Measurements from ENCODE around the gene PLAGL1.
"Not testable (repeated sequence)": the region's sequence is repeated elsewhere in the genome, so short reads cannot be mapped to it uniquely, and the experiment has no call there.

The PLAGL1 gene, protein sequence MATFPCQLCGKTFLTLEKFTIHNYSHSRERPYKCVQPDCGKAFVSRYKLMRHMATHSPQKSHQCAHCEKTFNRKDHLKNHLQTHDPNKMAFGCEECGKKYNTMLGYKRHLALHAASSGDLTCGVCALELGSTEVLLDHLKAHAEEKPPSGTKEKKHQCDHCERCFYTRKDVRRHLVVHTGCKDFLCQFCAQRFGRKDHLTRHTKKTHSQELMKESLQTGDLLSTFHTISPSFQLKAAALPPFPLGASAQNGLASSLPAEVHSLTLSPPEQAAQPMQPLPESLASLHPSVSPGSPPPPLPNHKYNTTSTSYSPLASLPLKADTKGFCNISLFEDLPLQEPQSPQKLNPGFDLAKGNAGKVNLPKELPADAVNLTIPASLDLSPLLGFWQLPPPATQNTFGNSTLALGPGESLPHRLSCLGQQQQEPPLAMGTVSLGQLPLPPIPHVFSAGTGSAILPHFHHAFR

DNA sequence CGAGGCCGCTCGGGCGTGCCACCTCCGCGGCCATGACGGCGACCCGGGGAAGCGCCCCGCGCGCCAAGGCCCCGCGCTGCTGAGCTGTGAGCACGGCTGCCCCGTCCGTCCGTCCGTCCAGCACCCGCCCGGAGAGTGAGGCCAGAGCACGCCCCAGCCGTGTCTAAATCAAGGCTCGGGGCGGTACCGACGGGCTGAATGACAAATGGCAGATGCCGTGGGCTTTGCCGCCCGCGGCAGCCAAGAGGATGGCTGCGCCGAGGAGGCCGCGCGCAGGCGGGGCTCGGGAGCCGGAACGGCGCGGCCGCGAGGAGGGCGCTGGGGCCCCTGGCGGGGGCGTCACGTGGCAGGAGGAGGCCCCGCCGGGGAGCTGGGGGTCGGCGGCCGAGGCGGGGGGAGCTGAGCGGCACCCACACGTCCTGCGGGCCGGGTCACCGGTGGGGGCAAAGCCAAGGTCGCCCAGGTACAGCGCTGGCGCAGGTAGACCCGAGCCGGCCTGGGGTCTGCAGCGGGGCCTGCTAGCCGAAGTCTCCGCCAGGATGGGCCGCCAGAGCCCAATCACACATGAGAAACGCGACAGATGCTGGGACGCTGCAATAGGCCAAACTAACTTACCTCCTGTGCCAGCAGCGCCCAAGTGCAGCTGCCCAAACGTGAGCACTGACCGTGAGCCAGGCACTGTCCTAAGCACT lies at the start of gene PLAGL1:
Gene PLAGL1, minus strand, starts transcription at position 140 of the 692 bp plus-strand sequence. CDS start 60,123 bp downstream, outside the sequence.
- in situ Hi-C loops (cut with HindIII; ENCODE audit: low sequenced_read_pairs) = no loop called here
- TF ChIP-seq, protein P1, sequence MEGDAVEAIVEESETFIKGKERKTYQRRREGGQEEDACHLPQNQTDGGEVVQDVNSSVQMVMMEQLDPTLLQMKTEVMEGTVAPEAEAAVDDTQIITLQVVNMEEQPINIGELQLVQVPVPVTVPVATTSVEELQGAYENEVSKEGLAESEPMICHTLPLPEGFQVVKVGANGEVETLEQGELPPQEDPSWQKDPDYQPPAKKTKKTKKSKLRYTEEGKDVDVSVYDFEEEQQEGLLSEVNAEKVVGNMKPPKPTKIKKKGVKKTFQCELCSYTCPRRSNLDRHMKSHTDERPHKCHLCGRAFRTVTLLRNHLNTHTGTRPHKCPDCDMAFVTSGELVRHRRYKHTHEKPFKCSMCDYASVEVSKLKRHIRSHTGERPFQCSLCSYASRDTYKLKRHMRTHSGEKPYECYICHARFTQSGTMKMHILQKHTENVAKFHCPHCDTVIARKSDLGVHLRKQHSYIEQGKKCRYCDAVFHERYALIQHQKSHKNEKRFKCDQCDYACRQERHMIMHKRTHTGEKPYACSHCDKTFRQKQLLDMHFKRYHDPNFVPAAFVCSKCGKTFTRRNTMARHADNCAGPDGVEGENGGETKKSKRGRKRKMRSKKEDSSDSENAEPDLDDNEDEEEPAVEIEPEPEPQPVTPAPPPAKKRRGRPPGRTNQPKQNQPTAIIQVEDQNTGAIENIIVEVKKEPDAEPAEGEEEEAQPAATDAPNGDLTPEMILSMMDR (IDR thresholded peaks at IDR 0.05; ENCODE audit: low read depth, low read length) = no peak
- peak within 1 kb of the TSS; percentile 52 for H3K4me3 ChIP-seq (ENCODE audit: low read depth, low read length)
- DNase-seq (ENCODE audit: low read depth, low spot score) = peak; percentile 52

DNA sequence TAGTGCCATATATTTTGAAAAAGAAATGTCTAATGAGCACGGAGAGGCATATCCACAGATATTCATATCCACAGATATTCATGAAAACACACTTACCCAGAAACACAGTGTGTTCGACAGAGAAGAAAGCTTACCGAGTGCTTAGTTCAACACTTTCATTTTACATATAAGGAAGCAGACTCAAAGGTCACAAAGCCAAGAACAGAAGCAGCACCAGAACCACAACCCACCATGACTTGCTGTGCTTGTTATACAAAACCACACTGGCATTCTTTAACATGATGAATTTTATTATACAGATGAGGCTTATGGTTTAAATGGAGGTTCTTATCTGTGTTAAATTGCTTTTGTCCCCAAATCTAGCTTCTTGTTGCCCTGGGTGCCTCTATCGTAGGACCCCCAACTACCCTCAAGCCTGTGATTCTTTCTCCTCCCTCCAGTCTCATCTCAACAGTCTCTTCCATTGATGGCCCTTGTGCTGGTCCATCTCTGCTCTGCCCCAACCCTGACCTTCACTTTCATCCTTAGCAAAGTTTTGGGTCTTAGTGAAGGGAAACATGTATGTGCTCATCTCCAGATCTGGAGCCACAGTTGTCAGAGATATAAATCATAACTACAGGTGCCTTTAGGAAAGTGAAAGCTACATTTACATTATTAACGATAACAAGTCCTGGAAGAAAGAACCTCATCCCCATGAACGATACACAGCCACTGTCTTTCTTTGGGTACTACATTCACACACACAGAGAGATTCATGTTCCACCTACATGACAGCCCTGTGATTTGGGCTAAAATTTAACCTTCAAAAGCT lies 47.3 kb upstream of the PLAGL1 start:
- no peak overlapping the region for H3K4me3 ChIP-seq (ENCODE audit: low read depth, low read length)
- DNase-seq (ENCODE audit: low read depth, low spot score) = no peak

DNA sequence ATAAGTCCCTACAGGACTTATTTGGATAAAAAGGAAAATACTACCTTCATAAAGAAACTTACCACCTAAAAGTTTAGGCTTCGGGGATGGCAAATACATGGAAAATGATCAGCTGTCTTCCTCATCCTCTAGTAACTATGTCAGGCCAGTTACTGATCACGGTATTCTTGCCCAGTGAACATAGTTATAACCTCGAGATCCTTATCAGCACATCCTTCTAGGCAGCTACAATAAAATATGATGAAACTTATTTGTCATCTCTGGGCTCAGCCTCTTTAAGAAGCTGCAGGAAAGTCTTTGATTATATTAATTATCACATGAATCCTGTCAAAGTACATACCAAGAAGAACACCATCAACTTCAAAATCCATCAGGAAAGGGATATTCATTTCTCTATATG lies 45.5 kb upstream of the PLAGL1 start:
- in situ Hi-C loops (cut with HindIII; ENCODE audit: low sequenced_read_pairs) = no loop called here
- no peak overlapping the region for H3K4me3 ChIP-seq (ENCODE audit: low read depth, low read length)
- DNase-seq (ENCODE audit: low read depth, low spot score) = no peak
- TF ChIP-seq, protein P1 (IDR thresholded peaks at IDR 0.05; ENCODE audit: low read depth, low read length) = no peak

More for the DNA sequence above, 47.3 kb upstream of the PLAGL1 start:
- in situ Hi-C loops (cut with HindIII; ENCODE audit: low sequenced_read_pairs) = no loop called here
- TF ChIP-seq, protein P1 (IDR thresholded peaks at IDR 0.05; ENCODE audit: low read depth, low read length) = no peak

DNA sequence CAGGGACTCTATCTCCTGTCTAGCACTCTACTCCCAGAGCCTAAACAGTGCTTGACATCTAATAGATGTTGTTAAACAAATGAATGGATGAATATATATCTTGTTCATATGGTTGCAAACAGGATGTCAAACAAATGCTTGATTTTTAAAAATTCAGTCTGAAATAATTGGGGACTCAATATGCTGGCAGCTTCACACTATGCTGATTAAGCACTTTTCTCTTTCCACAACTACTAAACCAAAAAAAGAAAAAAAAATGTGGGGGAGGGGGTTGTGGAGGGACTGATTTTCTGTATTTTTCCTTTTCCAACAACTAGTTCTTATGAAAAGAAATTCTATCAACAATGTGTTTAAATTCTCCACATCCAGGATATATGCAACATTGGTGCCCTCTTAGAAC lies 44.4 kb upstream of the PLAGL1 start:
- H3K4me3 ChIP-seq (ENCODE audit: low read depth, low read length) = no peak overlapping the region
- TF ChIP-seq, protein P1 (IDR thresholded peaks at IDR 0.05; ENCODE audit: low read depth, low read length) = no peak
- in situ Hi-C loops (cut with HindIII; ENCODE audit: low sequenced_read_pairs) = no loop called here
- DNase-seq (ENCODE audit: low read depth, low spot score) = no peak

DNA sequence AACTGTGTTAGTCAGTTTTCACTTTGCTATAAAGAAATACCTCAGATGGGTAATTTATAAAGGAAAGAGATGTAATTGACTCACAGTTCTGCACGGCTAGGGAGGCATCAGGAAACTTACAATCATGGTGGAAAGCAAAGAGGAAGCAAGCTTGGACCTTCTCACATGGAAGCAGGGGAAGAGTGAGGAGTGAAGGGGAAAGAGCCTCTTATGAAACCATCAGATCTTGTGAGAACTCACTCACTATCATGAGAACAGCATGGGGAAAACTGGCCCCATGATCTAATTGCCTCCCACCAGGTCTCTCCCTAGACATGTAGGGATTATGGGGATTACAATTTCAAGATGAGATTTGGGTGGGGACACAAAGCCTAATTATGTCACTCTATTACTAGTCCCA lies 41.3 kb upstream of the PLAGL1 start:
- TF ChIP-seq, protein P1 (IDR thresholded peaks at IDR 0.05; ENCODE audit: low read depth, low read length) = no peak
- DNase-seq (ENCODE audit: low read depth, low spot score) = no peak
- H3K4me3 ChIP-seq (ENCODE audit: low read depth, low read length) = no peak overlapping the region
- in situ Hi-C loops (cut with HindIII; ENCODE audit: low sequenced_read_pairs) = no loop called here

DNA sequence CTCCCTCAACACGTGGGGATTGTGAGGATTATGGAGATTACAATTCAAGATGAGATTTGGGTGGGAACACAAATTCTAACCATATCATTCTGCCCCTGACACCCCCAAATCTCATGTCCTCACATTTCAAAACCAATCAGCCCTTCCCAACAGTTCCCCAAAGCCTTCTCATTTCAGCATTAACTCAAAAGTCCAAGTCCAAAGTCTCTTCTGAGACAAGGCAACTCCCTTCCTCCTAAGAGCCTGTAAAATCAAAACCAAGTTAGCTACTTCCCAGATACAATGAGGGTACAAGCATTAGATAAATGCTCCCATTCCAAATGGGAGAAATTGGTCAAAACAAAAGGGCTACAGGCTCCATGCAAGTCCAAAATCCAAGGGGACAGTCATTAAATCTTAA lies 39.6 kb upstream of the PLAGL1 start:
- TF ChIP-seq, protein P1 (IDR thresholded peaks at IDR 0.05; ENCODE audit: low read depth, low read length) = no peak
- H3K4me3 ChIP-seq (ENCODE audit: low read depth, low read length) = no peak overlapping the region
- in situ Hi-C loops (cut with HindIII; ENCODE audit: low sequenced_read_pairs) = no loop called here
- DNase-seq (ENCODE audit: low read depth, low spot score) = no peak

DNA sequence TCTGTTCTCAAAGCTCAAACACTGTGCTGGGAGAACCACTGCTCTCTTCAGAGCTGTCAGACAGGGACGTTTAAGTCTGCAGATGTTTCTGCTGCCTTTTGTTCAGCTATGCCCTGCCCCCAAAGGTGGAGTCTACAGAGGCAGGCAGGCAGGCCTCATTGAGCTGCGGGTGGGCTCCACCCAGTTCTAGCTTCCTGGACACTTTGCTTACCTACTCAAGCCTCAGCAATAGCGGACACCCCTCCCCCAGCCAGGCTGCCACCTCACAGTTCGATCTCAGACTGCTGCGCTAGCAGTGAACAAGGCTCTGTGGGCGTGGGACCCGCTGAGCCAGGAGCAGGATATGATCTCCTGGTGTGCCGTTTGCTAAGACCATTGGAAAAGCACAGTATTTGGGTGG lies 38.6 kb upstream of the PLAGL1 start:
- H3K4me3 ChIP-seq (ENCODE audit: low read depth, low read length); DNase-seq (ENCODE audit: low read depth, low spot score); in situ Hi-C loops (cut with HindIII; ENCODE audit: low sequenced_read_pairs): not testable (repeated sequence)

DNA sequence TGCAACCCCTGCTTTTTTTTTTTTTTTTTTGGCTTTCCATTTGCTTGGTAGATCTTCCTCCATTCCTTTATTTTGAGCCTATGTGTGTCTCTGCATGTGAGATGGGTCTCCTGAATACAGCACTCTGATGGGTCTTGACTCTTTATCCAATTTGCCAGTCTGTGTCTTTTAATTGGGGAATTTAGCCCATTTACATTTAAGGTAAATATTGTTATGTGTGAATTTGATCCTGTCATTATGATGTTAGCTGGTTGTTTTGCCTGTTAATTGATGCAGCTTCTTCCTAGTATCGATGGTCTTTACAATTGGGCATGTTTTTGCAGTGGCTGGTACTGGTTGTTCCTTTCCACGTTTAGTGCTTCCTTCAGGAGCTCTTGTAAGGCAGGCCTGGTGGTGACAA lies 36.9 kb upstream of the PLAGL1 start:
- H3K4me3 ChIP-seq (ENCODE audit: low read depth, low read length); in situ Hi-C loops (cut with HindIII; ENCODE audit: low sequenced_read_pairs); DNase-seq (ENCODE audit: low read depth, low spot score): not testable (repeated sequence)

All from astrocyte of the spinal cord (primary cell).